Measurements from ENCODE around the gene PGBD2.

DNA sequence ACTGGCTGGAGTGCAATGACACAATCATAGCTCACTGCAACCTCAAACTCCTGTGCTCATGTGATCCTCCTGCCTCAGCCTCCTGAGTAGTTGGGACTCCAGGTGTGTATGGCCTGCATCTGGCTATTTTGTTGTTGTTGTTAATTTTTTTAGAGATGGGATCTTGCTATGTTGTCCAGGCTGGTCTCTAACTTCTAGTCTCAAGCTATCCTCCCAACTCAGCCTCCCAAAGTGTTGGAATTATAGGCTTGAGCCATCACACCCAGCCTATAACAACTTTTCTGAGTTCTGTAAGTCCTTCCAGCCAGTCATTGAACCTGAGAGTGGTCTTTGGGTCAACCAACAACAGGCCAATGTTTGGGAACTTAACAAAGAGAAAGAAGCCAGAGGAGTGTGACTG is 11.2 kb upstream of the PGBD2 start:
- TF ChIP-seq, protein P1, sequence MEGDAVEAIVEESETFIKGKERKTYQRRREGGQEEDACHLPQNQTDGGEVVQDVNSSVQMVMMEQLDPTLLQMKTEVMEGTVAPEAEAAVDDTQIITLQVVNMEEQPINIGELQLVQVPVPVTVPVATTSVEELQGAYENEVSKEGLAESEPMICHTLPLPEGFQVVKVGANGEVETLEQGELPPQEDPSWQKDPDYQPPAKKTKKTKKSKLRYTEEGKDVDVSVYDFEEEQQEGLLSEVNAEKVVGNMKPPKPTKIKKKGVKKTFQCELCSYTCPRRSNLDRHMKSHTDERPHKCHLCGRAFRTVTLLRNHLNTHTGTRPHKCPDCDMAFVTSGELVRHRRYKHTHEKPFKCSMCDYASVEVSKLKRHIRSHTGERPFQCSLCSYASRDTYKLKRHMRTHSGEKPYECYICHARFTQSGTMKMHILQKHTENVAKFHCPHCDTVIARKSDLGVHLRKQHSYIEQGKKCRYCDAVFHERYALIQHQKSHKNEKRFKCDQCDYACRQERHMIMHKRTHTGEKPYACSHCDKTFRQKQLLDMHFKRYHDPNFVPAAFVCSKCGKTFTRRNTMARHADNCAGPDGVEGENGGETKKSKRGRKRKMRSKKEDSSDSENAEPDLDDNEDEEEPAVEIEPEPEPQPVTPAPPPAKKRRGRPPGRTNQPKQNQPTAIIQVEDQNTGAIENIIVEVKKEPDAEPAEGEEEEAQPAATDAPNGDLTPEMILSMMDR (IDR thresholded peaks at IDR 0.05), result no peak
- no peak for TF ChIP-seq ZFX (IDR thresholded peaks at IDR 0.05; ENCODE audit: borderline replicate concordance)
